Fibroblast of the aortic adventitia (primary cell): ENCODE results near the gene CST6. TPM values are rescaled to one million over a fixed set of nuclear protein-coding genes. Genes with fewer than 3 reads are reported as not detected.

Experiments used
- DNase-seq: peaks from one replicate; pipeline ENCODE4 v3.0.0-alpha.2; 2010; ENCODE audit warnings: low read depth
- H3K4me3 ChIP-seq: 2 replicates; pipeline ENCODE4 v1.5.1; 2011; ENCODE audit warnings: low read depth, mild to moderate bottlenecking, control low read depth, low read length, moderate library complexity
- total RNA-seq: library from RNA; depleted of rRNA; stranded (reverse); fragments of >200 nt; gene quantifications from 2 replicates; pipeline ENCODE4 v1.2.3, GENCODE V29; 2012; ENCODE audit warnings: low replicate concordance
- TF ChIP-seq, protein P1 (sequence below): IDR thresholded peaks from 2 replicates; pipeline ENCODE4 v1.5.1; 2011; ENCODE audit warnings: mild to moderate bottlenecking, low read length, control low read depth, inconsistent platforms; ENCODE audit not compliant: insufficient read depth

The CST6 gene
- total RNA-seq, 1 donor, result 1.7 TPM

DNA sequence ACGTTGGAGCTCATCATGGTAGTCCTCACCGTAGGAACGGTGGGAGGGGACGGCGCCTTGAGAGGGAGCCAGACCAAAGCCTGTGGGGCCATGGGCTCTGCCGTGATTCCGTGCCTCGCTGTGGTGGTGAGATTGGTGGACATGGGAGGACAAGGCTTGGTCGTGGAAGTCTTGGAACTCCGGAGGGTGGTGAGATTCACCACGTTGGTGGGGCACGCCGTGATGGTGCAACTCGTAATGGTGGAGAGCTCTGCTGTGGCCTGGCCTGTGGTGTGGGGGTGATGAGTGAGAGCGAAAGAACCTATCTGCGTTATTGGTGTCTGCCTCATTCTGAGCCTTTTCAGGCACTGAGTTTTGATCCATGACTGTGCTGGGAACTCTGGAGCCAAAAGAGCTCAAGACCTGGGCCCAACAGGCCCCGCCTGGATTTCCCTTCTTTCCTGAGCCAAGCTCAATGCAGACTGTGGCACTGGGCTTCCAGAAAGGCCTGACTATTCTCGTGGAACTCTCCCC, 14.3 kb downstream of the CST6 start, which contains the start of gene CATSPER1:
CATSPER1 (minus strand) TSS at position 463 of the 513 bp plus-strand sequence; CDS start at position 363, 100 bp downstream.
- H3K4me3 ChIP-seq, result no peak within 1 kb of the TSS
- DNase-seq, result no peak
- TF ChIP-seq, protein P1, sequence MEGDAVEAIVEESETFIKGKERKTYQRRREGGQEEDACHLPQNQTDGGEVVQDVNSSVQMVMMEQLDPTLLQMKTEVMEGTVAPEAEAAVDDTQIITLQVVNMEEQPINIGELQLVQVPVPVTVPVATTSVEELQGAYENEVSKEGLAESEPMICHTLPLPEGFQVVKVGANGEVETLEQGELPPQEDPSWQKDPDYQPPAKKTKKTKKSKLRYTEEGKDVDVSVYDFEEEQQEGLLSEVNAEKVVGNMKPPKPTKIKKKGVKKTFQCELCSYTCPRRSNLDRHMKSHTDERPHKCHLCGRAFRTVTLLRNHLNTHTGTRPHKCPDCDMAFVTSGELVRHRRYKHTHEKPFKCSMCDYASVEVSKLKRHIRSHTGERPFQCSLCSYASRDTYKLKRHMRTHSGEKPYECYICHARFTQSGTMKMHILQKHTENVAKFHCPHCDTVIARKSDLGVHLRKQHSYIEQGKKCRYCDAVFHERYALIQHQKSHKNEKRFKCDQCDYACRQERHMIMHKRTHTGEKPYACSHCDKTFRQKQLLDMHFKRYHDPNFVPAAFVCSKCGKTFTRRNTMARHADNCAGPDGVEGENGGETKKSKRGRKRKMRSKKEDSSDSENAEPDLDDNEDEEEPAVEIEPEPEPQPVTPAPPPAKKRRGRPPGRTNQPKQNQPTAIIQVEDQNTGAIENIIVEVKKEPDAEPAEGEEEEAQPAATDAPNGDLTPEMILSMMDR, result no peak

DNA sequence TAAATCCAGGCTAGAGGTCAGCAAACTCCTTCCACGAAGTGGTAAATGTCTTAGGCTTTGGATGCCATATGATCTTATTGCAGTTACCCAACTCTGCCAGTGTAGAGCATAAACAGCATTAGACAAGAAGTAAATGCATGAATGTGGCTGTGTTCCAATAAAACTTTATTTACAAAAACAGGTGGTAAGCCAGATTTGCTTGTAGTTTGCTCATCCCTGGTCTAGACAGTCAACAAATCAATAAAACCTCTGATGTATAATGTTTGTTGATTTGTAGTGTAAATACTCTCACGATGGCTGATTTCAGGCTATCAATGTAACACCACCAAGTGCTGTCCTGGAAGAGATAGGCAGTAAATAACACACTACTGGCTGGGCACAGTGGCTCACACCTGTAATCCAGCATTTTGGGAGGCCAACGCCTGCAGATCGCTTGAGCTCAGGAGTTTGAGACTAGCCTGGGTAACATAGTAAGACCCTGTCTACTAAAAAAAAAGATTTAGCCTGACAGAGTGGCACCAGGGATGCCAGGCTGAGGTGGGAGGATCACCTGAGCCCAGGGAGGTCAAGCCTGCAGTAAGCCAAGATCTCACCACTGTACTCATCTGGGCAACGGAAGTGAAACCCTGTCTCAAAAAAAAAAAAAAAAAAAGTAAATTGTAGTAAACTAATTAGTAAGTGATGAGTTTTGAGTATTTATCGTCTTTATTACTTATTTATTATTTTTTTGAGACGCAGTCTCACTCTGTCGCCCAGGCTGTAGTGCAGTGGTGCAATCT, 21.3 kb downstream of the CST6 start:
- TF ChIP-seq, protein P1, result no peak
- no peak for DNase-seq
- no peak overlapping the region for H3K4me3 ChIP-seq

DNA sequence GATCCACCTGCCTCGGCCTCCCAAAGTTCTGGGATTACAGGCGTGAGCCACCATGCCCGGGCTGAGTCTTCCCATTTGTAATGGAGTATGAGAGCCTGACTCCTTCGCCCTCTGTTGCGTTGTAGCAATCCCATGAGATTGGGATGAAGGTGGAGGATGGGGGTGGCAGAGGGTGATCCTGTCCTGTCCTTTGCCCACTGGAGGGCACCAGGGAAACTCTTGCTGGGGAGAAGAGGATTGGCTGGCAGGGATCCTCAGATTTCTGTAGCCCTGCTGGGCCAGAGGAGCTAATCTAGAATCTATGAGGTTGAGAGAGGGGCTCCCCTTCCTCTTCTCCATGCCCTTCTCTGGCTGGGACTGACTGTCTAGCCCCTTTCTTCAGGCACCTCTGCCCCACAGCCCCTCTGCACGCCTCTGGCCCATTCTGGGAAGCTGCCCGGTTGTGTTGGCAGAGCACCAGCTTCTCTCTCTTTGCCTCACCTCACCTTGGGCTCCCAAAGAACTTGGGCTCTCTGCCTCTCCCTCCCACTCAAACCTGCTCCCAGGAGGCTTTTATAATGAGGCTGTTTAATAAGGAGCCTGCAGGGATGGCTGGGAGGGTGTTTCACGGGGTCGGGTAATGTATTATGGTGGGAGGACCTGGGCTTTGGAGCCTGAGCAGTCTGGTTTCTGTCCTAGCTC, 24.0 kb downstream of the CST6 start:
- TF ChIP-seq, protein P1, result no peak
- no peak for DNase-seq
- H3K4me3 ChIP-seq, result no peak overlapping the region

DNA sequence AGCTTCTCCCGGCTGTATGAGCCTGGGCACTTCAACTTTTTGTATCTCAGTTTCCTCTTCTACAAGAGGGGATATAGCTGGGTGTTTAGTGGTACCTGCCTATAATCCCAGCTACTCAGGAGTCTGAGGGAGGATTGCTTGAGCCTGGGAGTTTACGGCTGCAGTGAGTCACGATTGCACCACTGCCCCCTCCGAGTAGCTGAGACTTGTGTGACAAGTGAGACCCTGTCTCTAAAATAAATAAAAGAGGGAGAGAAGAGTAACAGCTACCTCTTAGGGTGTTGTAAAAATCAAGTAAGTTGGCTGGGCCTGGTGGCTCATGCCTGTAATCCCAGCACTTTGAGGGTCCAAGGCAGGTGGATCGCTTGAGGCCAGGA, 24.5 kb downstream of the CST6 start:
- no peak for DNase-seq
- H3K4me3 ChIP-seq, result no peak overlapping the region
- TF ChIP-seq, protein P1, result no peak

DNA sequence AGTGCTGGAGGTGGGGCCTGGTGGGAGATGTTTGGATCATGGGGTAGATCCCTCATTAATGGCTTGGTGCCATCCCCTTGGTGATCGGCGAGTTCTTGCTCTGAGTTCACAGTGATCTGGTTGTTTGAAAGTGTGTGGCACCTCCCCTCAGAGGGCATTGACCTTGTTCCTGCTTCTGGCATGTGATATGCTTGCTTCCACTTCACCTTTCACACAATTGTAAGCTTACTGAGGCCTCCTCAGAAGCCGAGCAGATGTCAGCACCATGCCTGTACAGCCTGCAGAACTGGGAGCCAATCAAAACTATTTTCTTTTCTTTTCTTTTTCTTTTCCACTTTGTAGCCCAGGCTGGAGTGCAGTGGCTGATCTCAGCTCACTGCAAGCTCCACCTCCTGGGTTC, 25.5 kb downstream of the CST6 start:
- DNase-seq, result no peak
- no peak overlapping the region for H3K4me3 ChIP-seq
- TF ChIP-seq, protein P1, result no peak

DNA sequence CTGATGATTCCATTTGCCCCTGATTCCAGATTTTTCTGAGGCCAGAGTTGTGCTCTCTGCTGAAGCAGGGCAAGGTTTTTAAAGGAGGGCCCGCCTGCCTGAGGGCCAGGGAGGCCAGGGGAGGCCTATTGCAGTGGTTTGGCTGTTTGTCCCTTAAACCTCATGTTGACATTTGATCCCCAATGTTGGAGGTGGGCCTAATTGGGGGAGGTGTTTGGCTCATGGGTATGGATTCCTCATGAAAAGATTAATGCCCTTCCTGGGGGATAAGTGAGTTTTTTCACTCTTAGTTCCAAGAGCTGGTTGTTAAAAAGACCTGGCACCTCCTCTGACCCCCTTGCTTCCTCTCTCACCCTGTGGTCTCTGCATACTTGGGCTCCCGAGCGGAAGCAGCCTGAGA, 28.0 kb downstream of the CST6 start:
- no peak for DNase-seq
- no peak overlapping the region for H3K4me3 ChIP-seq
- TF ChIP-seq, protein P1, result no peak
